Brain microvascular endothelial cell (primary cell): ENCODE data around the gene SAMMSON.

ENCODE experiments used
- DNase-seq: peaks from one replicate; pipeline ENCODE4 v3.0.0-alpha.2; 2020
- H3K27ac ChIP-seq: fragments of 250-450 bp; sonication (Bioruptor Pico); 2 replicates; pipeline ENCODE4 v1.5.1; 2020; ENCODE audit warnings: mild to moderate bottlenecking, moderate library complexity
- H3K27me3 ChIP-seq: fragments of 250-450 bp; sonication (Bioruptor Pico); replicated peaks from 2 replicates; pipeline ENCODE4 v1.5.1; 2020; ENCODE audit warnings: mild to moderate bottlenecking
- H3K36me3 ChIP-seq: fragments of 250-450 bp; sonication (Bioruptor Pico); replicated peaks from 2 replicates; pipeline ENCODE4 v1.5.1; 2020; ENCODE audit warnings: mild to moderate bottlenecking
- H3K4me3 ChIP-seq: 2 replicates; pipeline ENCODE4 v1.5.1; 2011; ENCODE audit warnings: low read depth, mild to moderate bottlenecking, control low read depth, low read length, moderate library complexity
- in situ Hi-C: cut with HindIII; loops from 2 replicates; pipeline ENCODE4 v1.10.0; 2017; ENCODE audit warnings: low sequenced_read_pairs, low pct_ligation_motif_present
- TF ChIP-seq, protein P1 (sequence below): IDR thresholded peaks from 2 replicates; pipeline ENCODE4 v1.5.1; 2011; ENCODE audit warnings: low read depth, mild to moderate bottlenecking, moderate library complexity, low read length, control low read depth, inconsistent platforms; ENCODE audit errors: missing control alignments

The SAMMSON gene

DNA sequence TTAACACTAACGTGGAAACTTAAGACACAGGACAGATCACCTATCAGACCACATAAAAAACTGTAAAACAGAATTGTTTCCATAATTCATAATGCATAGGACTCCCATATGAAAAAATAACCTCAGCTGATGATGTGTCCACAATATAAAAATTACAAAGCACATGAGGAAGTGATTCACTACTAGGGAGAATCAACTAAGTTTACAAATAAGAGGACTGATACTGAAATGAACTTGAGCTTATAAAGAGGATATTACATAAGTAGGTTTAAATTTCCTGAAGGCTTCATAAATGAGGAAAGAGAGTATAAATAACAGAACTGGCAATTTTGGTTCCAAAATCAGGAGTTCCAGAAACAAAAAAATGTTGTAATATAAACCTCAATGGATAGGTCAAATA is 111.9 kb downstream of the SAMMSON start:
- in situ Hi-C loops = no loop called here
- H3K27ac ChIP-seq = no peak overlapping the region
- TF ChIP-seq, protein P1, sequence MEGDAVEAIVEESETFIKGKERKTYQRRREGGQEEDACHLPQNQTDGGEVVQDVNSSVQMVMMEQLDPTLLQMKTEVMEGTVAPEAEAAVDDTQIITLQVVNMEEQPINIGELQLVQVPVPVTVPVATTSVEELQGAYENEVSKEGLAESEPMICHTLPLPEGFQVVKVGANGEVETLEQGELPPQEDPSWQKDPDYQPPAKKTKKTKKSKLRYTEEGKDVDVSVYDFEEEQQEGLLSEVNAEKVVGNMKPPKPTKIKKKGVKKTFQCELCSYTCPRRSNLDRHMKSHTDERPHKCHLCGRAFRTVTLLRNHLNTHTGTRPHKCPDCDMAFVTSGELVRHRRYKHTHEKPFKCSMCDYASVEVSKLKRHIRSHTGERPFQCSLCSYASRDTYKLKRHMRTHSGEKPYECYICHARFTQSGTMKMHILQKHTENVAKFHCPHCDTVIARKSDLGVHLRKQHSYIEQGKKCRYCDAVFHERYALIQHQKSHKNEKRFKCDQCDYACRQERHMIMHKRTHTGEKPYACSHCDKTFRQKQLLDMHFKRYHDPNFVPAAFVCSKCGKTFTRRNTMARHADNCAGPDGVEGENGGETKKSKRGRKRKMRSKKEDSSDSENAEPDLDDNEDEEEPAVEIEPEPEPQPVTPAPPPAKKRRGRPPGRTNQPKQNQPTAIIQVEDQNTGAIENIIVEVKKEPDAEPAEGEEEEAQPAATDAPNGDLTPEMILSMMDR = no peak
- no peaks in the 10 kb centered on the region for H3K27me3 ChIP-seq
- no peak overlapping the region for H3K4me3 ChIP-seq
- no peaks in the 10 kb centered on the region for H3K36me3 ChIP-seq
- no peak for DNase-seq

DNA sequence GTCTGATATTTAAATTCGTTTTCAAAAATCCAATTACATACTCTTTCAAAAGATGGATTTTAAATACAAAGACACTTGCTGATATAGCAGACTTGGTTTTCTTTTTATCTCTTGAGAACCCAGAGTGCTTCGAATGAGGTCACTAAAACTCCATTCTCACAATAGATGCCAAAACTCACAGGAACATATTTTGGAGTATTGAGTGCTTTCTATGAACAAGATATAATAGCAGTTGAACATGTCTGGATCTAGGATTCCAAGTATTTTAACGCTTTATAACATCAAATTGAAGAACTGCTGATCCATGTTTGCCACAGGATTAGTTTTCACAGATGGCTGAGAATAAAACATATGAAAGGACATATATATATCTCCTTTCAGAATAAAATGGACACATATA is 113.2 kb downstream of the SAMMSON start:
- TF ChIP-seq, protein P1 = no peak
- Histone ChIP-seq H3K4me3 (no peak overlapping the region), H3K27ac (no peak overlapping the region), H3K36me3 (no peaks in the 10 kb centered on the region), H3K27me3 (no peaks in the 10 kb centered on the region)
- no peak for DNase-seq
- in situ Hi-C loops = no loop called here

DNA sequence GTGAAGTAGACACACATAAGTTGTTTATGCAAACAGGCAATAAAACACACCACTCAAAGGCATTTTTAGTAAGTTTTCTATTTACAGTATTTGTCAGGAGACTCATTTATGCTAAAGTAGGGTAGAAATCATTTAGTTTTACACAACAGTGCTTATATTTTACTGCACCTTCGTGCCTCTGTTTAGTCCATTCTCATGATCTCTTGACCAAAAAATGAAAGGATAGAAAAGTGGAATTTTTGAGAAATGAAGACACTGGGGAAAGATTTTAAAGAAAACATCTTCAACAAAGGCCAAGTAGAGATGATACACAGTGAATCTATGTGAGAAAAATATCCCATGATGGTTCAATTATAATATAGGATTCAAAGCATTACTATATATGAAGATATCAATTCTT is 114.9 kb downstream of the SAMMSON start:
- TF ChIP-seq, protein P1 = no peak
- DNase-seq = no peak
- no peak overlapping the region for H3K27ac ChIP-seq
- no peaks in the 10 kb centered on the region for H3K36me3 ChIP-seq
- no peak overlapping the region for H3K4me3 ChIP-seq
- in situ Hi-C loops = no loop called here
- no peaks in the 10 kb centered on the region for H3K27me3 ChIP-seq

DNA sequence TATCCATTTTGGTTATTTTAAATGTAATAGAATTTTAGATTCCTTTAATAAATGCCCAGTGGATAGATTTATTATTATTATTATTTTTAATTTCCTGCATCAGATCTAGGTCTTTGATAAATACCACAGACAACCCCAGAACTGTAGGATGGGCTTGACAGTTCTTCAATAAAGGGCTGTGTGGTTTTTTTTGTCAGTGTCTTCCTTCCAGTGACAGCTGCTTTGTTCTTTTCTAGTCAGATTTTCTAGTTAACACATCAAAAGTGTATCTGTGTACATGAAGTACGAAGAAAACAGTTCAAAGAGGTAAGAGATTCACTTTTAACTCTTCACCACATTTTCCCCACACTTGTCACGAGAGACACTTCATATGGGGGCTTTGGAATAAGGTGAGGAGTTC is 120.3 kb downstream of the SAMMSON start:
- no peaks in the 10 kb centered on the region for H3K27me3 ChIP-seq
- no peak overlapping the region for H3K27ac ChIP-seq
- in situ Hi-C loops = no loop called here
- no peak for DNase-seq
- H3K36me3 ChIP-seq = no peaks in the 10 kb centered on the region
- TF ChIP-seq, protein P1 = no peak
- H3K4me3 ChIP-seq = no peak overlapping the region
